ENCODE measurements around the gene TMEM273.

Gene TMEM273

DNA sequence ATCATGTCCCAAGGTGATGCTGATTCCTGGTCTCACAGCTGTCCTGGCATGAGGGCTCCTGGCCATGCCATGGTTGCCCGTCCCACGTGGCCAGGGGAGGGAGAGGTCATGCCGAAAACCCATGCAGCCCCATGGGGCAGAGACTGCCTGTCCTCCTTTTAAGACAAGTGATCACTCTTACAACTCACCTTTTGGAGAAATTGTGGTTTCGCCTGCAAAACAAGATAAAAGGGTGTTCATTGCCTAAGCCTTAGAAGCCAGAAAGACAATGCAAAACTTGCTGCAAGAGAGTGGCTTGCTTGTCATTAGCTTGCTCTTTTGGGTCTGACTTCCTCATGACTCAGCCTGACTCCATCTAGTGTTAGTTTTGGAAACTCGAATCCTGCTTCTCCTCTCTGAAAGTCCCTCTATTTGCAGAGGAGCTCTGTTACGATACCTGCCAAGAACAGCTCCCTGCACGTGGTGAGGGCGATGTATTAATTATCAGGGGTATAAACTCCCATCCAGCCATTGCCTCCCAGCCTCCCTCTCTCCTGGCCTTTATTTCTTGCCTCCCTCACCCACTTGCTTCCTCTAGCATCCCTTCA lies 26.7 kb downstream of the TMEM273 start:
- DNase-seq: no peak

DNA sequence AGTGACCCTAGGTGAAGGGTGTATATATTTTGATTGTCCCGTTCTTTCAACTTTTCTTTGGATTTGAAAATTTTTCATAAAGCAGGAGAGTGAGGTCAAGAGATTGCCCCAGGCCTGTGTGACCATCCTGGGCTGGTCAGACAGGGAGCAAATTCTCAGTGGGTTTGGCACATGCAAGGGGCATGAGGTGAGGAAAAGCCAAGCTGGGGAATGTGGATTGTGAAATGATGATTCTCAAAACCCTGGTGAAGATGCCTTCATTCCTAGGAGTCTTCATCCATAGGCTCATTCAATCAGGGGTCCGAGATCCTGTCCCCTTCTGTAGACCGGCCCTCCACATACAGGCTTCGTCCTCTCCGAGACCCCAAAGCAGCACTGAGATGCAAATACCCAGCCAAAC lies 27.4 kb downstream of the TMEM273 start:
- no peak for DNase-seq

DNA sequence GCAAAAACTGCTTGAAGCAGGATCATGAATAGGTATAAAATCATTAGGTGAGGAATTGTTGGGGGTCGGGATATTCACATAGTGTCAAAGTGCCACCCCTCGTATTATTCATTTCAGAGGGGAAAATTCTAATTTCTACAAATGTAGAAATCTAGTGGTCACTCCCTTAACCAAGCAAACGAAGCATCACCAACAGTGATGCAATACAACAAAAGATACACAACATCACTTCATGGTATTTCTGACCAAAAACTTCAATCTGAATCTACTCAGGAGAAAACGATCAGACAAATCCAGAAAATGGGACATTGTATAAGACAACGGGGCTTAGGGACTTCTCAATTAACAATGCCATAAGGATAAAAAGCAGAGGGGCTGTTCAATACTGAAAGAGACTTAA lies 28.1 kb downstream of the TMEM273 start:
- no peak for DNase-seq

DNA sequence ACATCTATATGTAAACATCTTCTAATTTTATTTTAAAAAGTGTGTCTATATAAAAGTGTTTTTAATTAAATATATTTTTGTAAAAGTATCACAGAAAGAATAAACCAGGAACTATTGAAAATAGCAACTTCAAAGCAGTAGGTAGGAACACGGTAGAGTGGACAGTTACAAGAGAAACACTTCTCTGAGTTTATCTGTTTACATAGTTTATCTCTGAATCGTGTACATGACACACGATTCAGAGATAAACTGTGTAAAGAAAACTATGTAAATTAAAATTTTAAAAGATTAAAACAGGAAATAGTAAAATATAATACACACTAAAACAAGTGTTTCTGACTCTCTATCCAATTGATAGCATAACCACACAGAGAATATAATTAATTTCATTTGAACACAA lies 29.3 kb downstream of the TMEM273 start:
- no peak for DNase-seq

DNA sequence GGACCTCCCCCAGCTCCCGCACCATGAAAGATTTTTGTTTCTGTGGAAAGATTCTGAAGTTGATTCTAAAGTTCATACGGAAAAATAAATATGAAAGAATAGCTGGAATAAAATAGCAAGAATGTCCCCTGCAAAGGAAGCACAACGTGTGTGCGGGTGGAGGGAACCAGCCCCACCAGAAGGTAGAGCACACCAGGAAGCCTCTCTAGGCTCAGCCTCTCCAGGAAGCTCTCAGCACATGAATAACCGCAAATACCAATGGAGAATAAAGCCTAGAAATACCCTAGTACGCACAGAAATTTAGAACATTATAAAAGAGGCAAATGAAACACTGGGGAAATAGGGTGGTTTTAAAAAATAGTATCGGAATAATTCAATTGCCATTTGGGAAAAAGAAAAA lies 29.8 kb downstream of the TMEM273 start:
- no peak for DNase-seq

DNA sequence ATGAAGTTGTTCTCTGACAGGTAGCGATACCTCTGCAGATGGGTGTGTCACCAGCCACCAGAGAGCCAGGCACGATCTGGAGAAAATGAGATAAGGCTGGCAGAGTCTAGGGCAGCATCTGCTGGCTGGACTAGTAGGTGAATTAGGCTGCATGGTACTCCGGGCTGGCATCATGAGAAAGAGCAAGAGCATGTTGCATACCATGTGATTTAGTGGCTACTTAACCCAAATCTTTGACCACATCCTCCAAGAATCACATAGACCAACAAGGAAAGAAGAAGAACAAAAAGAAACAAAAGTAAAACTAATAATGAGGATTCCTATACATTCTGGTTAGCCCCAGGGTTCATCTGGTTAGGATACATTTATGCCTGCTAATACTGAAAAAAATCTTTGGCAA lies 31.0 kb downstream of the TMEM273 start:
- DNase-seq: no peak

DNA sequence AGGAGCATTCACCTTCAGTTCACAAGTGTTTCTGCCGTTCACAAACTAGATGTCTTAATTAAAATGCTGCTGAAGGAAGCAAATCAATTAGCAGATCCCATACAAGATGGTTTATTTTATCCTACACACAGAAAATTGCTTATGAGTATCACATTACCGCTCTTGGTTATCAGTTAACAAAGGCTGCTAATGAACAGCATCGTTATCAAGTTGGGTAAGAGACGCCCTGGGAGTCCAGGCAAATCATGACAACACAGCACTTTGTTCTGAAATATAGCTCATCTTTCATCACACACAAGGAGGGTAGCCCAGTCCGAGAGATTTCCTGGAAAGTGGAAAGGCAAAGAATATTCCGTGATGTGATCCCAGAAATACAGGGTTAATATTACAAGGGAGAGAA lies 33.5 kb downstream of the TMEM273 start:
- DNase-seq: no peak

DNA sequence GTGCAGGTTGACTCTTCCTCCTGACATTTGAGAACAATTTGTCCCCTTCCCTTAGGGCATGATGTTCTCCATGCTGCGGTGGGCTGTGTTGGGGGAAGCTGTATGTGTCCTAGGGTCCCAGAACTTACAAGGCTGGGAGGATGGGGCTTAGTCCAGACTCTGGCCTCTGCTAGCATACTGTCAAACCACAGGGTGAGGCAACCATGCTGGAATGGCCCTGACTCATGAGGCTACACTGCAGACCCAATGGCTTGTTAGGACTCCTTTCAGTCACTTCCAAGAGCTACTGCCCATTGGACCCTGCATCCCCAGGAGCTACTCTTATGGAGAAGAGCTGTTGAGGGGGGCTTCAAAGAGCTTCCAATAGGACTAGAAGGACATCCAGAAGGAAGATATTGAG lies 34.2 kb downstream of the TMEM273 start:
- DNase-seq: no peak

DNA sequence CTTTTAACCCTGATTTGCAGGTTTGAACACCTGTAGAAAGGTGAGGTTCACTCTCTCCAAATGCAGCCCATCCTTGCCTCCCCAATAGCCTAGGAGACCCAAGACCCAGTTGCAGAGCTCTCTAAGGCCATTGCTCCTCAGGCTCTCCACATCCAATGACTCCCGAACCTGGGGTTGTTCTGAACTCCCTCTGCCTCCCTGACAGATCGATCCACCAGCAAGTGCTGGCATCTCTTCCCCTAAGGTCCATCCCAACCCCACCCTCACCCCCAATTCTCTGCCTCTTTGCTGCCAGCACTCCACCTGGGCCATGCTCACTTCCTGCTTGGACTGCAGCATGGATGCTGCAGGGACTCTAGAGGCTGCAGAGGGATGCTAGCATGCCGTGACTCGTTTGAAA lies 35.1 kb downstream of the TMEM273 start:
- DNase-seq: no peak

DNA sequence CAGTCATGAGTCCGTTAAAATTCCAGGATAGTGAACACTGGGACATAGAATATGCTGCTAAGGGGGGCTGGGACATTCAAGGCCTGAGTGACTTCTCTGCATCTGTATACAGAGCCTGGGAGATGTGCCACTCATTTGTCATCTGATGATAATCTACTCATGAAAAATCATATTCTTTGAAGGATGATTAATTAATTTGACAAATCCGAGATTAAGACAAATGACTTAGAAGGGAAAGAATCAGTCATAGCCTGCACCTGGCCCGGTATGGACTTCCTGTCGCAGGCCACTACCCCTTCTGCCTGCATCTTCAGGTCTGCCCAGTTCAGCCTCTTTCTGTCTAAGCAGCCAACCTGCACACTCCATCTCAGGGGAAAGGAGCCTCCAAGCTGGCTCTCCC lies 35.5 kb downstream of the TMEM273 start:
- no peak for DNase-seq

DNA sequence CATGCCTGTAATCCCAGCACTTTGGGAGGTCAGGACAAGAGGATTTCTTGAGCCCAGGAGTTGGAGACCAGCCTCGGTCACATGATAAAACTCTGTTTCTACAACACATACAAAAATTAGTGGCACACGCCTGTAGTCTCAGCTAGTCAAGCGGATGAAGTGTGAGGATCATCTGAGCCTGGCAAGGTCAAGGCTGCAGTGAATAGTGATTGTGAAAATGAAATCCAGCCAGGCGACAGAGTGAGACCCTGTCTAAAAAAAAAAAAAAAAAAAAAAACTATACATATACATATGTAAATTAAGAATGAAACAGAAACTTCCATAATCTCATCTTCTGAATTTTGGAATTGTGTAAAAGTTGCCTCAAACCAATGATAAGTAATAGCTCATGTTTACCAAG lies 36.2 kb downstream of the TMEM273 start:
- no peak for DNase-seq

DNA sequence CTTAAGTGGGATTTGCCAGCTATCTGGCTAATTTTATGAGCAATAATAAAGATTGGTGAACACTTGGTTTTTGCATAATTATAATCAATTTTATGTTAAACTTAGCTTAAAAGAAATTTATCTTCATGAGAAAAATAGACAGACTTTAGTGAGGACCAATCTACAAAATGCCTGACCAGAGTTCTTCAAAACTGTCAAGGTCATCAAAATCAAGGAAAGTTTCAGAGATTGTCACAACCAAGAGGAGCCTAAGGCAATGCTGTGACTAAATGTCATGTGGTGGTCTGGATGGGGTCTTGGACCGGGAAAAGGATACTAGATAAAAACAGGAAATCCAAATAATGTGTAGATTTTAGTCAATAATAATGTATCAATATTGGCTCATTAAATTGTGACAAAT lies 36.7 kb downstream of the TMEM273 start:
- no peak for DNase-seq

DNA sequence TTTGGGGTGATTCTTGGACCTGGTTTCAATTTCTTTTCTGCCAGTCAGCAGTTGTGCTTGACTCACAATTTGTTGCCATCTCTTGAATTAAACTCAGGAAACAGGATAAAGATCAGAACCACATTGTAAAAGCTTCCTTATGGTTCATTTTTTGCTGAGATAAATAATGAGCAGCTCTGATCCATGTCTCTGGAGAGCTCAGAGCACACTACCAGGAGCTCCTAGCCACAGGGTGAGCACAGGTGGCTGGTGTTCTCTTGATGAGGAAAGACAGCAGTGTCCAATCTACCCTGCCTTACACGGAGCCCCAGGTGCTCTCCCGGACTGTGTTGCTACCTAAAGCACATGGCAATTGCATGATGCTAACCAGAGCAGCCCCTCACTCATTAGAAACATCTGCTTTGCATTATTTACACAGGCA lies 37.2 kb downstream of the TMEM273 start:
- DNase-seq: no peak

DNA sequence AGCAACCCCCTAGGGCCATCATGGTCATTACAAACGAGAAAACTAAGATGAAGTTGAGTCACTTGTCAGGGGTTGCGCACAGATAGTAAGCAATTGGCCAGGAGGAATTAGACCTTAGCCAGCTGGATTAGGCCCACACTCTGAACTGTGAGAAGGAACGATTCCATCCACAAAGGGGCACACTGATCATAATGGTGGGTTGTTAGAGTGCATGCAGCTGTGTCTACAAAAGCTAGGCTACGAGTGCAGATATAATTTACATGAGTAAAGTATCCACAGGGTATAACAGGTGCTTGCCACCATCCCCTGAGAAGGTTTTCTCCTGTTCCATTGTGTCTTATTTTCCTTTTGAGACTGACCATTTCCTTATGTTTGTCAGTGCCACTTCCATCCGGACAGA lies 37.8 kb downstream of the TMEM273 start:
- DNase-seq: no peak

DNA sequence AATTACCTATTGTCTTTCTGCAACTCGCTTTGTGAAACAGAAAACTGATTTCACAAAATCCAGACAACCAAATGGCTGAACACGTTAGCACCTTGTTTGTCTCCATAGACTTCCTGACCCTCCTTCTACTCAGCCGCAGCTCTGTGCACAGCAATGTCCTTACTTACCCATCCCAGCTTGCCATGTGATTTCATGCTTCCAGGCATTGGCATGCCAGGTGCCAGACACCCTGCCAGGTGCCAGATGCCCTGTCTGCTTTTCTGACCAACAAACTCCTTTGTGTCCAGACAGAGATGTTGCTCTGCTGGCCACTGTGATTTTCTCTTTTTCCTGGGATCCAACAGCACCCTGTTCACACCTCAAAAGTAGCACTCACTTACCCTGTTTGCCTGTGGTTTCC lies 38.3 kb downstream of the TMEM273 start:
- DNase-seq: no peak

DNA sequence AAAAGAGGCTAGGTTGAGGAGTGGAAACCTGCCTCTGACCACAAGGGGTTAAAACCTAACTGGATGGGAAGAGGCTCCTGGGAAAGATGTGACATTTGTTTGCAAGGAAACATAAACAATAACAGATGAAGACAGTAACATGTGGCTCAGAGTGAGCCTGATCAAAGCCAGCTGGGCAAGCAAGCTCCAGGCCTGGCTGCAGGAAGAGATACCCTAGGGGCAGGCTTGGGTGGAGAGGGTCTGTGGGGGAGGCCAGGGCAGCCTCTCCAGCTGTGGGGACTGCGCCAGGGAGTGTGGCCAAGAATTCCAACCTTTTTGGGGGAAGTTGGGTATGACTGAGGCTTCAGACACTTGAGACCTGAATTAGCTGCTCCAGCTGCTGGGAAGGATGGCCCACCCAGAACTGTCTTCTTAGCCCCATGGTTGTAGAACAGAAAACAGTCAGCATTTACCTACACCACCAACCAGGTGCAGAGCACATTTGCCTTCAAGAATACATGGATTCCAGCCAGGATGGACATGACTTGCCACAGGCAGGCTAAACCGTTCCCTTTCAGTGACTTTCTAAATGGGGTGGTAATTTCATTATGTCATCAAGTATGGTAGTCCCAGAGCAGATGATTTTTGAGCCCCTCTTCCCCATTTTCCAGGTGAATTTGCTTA lies 44.0 kb downstream of the TMEM273 start:
- no peak for DNase-seq

DNA sequence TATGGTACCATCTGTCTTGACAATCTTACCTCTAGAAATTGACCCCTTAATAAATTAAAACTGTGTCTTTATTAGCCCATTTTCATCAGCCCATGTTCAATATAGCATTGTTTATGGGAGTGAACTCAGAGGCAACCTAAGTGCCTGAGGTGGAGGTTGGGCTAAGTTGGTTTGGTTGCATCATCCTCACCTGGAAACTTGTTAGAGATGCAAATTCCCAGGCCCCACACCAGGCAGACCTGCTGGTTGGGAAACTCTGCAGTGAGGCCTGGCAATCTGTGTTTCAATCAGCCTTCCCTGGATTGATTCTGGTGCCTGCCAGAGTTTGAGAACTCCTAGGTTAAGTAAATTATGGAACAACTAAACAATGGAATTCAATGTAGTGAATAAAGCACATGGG lies 44.9 kb downstream of the TMEM273 start:
- DNase-seq: no peak

DNA sequence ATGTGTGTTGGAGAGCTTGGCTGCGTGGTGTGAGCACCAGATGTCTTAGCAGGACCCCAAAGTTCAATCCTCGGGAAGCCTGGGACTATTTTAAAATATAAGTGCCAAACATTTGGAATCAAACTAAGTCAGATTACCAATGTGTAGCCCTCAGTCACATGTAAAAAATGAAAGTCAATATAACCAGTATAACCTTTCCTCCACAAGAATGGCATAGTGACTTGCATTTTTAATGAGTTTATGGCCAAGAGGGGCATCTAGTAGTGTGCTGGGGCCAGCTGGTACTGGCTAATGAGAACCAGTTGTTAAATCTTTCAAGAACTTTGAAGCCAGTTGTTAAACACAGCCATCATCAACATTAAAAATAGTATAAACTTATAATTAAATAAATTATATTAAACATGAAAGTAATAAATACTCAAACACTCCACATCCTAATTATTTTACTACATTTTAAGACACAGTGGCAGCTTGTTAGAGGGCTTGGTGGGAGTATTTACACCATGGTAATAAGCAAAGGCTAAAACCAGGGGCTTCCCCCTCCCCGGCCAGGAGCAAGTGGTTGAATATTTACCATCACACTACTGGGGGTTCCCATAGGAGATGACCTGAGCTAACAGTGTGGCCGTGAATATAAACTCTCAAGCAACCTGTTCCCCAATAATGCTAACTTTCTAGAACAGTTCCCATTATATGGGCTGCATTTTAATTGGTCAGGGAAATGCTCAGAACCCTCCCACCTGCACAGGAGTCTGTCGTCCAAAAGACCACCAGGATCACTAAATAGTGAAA lies 46.5 kb downstream of the TMEM273 start:
- DNase-seq: no peak

DNA sequence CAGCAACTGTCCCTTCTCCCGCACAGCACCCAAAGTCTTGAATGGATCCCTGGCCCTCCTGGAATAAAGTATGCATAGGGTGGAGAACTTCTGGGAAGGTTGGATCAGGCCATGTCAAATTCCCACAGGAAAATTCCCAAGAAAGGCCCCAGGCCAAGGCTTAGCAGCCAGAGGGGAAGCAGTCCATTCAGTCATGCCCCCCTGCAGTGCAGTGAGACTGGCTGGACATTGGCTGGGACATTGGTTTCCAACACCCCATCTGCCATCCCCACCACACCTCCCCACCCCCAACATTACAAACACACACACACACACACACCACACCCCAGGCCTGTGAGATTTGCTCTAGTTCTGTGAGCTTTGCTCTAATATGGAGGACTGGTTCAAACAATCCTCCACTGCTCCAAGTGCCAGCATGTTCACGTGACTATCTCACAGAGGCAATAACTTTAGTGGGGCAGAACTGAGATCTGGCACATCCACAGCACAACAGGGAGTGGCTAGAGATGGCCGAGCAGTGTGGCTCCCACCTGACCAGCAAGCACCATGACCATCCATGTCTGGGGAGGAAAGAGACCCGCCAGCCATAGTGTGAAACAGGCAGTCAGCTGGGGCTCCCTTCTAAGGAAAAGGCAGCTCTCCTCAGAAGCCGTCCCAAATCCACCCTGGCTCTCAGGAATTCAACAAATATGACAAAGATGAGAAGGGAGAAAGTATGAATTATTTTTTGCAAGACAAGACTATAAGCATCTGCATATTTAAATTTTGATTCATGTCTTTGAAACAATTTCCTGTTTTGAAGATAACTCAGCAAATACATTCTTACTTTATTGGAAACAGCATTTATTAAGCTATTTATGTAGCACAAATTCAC lies 47.6 kb downstream of the TMEM273 start:
- DNase-seq: no peak

DNA sequence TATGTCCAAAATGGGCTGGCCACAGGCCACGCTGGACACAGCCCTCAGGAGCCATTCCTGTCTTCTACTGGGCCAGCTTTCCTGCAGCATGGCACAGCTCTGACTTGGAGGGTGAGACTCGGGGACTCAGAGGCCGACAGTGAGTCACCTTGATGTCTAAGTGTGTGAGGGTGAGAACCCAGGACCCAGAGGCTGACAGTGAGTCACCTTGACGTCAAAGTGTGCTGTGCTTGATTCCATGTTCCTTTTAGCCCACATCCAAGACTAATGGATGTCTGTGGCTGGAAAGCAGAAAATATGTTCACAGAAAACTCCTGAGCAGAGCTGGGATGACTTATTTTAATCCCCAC lies 48.4 kb downstream of the TMEM273 start:
- no peak for DNase-seq

DNA sequence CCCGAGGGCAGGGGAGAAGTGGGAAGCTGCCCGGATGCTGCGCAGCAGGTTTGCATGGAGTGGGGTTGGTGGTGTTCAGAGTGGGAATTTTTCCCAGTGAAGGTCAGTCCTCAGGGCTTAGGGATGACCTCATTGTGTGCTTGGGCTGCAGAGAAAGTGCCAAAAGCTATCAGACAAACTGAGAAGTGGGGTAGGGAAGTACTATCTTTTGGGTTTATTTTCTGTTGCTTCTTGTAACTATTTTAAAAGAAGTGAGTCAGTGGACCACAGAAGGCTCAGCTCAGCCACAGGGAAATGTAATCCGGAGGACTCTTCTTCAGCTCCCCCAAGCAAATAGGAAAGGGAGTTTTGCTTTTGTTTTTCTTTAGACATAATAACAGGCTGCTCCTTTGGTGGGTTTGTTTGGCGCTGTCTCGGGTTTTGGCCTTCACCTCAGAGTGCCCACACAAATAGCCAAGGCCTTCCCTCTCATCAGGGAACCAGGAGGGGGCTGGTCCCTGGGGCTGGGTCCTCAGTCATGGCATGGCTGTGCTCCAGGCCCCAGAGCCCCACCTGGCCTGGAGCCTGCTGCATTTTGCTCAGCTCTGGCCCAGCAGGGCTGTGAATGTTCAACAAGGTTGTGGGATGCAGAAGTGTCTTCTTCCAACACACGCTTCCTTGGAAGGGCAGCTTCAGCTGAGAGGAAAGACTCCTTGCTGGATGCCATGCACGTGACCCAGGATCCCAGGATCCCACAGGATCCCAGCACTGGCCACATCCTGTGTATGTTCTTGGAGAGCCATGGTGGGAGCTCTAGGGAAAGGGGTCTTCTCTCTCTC lies 49.0 kb downstream of the TMEM273 start:
- no peak for DNase-seq

DNA sequence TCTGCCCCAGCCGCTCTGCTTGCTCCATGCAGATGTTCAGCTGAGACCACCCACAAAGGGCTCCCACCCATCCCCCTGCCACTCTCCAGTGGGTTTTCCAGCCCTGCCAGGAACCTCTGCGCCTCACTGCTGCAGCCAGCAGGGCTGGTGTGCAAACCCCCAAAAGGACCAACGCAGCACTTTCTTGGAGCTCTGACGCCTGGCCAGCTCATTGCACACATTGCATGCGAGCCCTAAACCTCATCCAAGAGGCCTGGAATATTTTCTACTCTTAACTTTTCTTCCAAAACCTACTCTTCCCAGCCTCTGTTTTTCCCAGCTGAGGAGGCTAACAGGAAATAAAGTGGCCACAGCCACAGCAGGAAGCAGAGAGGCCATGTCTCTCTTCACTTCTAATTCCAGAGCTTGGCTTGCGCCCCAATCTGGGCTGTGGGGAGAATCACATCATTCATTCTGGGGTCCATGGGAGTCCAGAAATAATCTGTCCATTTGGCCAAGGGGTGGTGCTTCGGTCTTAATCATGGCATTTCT lies 49.8 kb downstream of the TMEM273 start:
- no peak for DNase-seq
